ENCODE results near the gene LAMP1. TPM values are rescaled to one million over a fixed set of nuclear protein-coding genes. Genes with fewer than 3 reads are reported as not detected.

Gene LAMP1
- total RNA-seq, 2 experiments from 2014 or later, result 37.0 to 42.6 TPM

DNA sequence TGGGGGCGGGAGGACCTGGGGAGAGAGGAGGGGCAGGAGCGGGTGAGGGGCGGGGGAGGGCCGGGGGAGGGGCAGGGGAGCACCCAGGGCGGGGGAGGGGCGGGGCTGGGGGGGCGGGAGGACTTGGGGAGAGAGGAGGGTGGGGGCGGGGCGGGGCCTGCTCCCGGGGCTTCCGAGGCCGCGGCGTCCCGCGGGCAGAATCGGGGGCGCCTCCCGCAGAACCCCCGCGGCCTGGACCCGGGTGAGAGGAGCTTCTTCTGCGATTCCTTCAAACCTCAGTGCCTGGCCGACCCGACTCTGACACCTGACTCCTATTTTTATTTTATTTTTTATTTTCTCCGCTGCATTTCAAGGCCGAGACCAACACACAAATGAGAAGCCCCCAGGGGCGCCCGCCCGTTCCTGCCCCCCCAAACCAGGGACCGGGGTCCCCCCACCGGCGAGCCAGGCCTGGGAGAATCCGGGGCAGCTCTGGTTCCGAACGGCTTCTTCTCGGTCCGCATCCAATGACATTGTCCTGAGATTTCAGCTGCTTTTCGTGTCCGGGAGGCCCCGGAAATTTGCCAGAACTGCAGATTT lies 67.4 kb downstream of the LAMP1 start:
- CTCF ChIA-PET, result no interaction called here

DNA sequence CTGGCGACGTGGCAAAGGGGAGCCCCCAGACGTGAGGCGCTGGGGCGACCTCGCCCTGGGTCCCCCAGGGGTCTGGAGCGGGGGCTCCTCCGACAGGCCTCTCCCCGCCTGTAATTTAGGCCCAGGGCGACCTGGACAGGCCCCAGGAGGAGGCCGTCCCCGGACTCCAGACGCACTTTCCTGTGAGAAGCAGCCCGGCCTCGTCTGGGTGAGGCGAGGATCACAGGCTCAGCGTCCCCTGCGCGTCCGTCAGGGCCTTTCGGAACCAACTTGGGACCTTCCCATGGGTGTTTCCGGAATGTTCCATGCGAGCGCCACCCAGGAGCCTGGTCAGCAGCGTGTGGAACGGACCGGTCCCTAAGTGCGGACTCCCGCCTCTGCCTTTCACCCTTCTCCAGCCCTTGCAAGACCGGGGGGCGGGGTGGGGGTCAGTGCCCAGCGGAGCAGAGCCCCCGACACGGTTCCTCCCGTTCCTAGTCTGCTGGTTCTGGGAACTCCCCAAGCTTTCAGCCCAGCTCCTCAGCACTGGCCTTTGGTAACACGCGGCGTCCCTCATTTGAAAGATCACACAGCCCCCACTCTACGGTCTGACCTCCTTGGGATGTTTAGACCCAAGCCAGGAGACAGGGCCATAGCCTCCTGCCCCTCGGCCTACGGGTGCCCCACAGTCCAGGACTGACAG lies 68.0 kb downstream of the LAMP1 start:
- ChIA-PET POLR2A (no interaction called here), CTCF (no interaction called here)
- TF ChIP-seq, protein P1, sequence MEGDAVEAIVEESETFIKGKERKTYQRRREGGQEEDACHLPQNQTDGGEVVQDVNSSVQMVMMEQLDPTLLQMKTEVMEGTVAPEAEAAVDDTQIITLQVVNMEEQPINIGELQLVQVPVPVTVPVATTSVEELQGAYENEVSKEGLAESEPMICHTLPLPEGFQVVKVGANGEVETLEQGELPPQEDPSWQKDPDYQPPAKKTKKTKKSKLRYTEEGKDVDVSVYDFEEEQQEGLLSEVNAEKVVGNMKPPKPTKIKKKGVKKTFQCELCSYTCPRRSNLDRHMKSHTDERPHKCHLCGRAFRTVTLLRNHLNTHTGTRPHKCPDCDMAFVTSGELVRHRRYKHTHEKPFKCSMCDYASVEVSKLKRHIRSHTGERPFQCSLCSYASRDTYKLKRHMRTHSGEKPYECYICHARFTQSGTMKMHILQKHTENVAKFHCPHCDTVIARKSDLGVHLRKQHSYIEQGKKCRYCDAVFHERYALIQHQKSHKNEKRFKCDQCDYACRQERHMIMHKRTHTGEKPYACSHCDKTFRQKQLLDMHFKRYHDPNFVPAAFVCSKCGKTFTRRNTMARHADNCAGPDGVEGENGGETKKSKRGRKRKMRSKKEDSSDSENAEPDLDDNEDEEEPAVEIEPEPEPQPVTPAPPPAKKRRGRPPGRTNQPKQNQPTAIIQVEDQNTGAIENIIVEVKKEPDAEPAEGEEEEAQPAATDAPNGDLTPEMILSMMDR (IDR thresholded peaks at IDR 0.05), result no peak
- peaks cover 2% of the 10 kb centered on the region for H3K4me1 Mint-ChIP-seq (ENCODE audit: low read depth)
- H3K9me3 Mint-ChIP-seq, result no peaks in the 10 kb centered on the region
- H3K36me3 Mint-ChIP-seq (ENCODE audit: low read depth), result no peaks in the 10 kb centered on the region
- peaks cover 19% of the 10 kb centered on the region for H3K27me3 Mint-ChIP-seq
- no peak overlapping the region for H3K27ac Mint-ChIP-seq
- DNase-seq (no peak), ATAC-seq (no peak)
- H3K4me3 Mint-ChIP-seq, result peak overlapping the region; percentile 19
- intact Hi-C loops (cut with micrococcal nuclease), result no loop called here

More for the DNA sequence above, 67.4 kb downstream of the LAMP1 start:
- no peak for DNase-seq
- Mint-ChIP-seq H3K4me1 (ENCODE audit: low read depth) (peaks cover 2% of the 10 kb centered on the region), H3K36me3 (ENCODE audit: low read depth) (no peaks in the 10 kb centered on the region), H3K27me3 (peaks cover 19% of the 10 kb centered on the region), H3K27ac (no peak overlapping the region), H3K9me3 (no peaks in the 10 kb centered on the region), H3K4me3 (no peak overlapping the region)
- POLR2A ChIA-PET, result no interaction called here
- no peak for ATAC-seq
- intact Hi-C loops (cut with micrococcal nuclease), result no loop called here
- TF ChIP-seq, protein P1 (IDR thresholded peaks at IDR 0.05), result no peak

DNA sequence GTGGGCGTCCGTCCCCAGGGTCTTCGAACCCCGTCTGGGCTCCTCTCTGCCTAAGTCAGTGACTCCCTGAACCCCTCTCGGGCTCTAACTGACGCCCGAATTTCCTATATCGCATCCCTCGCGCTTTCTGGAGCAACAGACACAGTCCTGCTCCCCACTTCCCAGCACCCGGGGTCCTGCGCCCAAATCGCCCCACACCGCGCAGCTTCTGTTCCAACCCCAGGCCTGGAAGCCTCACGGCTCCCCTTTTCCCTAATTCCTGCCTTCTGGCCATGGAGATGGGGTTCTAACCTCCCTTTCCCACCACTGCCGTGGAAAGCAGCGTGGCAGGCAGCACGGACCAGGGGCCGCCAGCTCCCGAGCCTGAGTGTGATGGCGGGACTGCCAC lies 68.5 kb downstream of the LAMP1 start:
- CTCF ChIA-PET, result no interaction called here
- peaks cover 2% of the 10 kb centered on the region for H3K4me1 Mint-ChIP-seq (ENCODE audit: low read depth)

DNA sequence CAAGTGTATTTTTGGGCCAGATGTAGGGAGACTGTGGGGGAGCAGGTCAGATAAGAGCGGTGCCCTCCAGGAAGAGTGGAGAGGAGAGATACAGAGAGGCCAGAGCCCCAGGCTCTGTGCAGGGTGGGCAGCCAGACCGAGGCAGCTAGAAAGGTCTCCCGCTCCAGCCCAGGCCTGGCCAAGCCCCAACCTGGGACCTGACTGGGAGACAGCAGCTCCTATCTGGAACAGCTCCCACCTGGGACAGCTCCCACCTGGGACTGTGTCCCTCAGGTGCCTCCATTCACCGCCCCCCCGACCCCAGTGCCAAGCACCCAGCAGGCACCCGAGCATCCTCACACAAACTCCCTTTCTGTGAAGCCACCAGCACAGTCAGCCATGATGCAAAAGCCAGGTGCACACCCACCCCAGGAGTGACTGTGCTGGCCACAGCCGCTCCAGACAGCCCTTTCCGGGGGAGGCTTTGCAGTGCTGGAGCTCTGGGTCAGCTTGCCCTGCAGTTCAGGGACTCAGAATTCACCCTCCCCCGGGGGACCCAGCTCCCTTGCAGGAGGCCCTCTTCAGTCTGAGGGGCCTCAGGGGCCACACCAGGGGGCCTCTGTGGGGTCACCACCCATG lies 69.0 kb downstream of the LAMP1 start:
- TF ChIP-seq, protein P1 (IDR thresholded peaks at IDR 0.05), result no peak
- Mint-ChIP-seq H3K4me1 (ENCODE audit: low read depth) (peaks cover 2% of the 10 kb centered on the region), H3K4me3 (no peak overlapping the region), H3K27ac (no peak overlapping the region), H3K27me3 (peaks cover 19% of the 10 kb centered on the region), H3K9me3 (no peaks in the 10 kb centered on the region), H3K36me3 (ENCODE audit: low read depth) (no peaks in the 10 kb centered on the region)
- intact Hi-C loops (cut with micrococcal nuclease), result no loop called here
- ChIA-PET POLR2A (no interaction called here), CTCF (no interaction called here)
- DNase-seq, result no peak
- no peak for ATAC-seq

More for the DNA sequence above, 68.5 kb downstream of the LAMP1 start:
- ATAC-seq (no peak), DNase-seq (no peak)
- Mint-ChIP-seq H3K9me3 (no peaks in the 10 kb centered on the region), H3K27ac (no peak overlapping the region), H3K27me3 (peaks cover 19% of the 10 kb centered on the region), H3K36me3 (ENCODE audit: low read depth) (no peaks in the 10 kb centered on the region), H3K4me3 (peak overlapping the region; percentile 19)
- intact Hi-C loops (cut with micrococcal nuclease), result no loop called here
- POLR2A ChIA-PET, result no interaction called here
- TF ChIP-seq, protein P1 (IDR thresholded peaks at IDR 0.05), result no peak

DNA sequence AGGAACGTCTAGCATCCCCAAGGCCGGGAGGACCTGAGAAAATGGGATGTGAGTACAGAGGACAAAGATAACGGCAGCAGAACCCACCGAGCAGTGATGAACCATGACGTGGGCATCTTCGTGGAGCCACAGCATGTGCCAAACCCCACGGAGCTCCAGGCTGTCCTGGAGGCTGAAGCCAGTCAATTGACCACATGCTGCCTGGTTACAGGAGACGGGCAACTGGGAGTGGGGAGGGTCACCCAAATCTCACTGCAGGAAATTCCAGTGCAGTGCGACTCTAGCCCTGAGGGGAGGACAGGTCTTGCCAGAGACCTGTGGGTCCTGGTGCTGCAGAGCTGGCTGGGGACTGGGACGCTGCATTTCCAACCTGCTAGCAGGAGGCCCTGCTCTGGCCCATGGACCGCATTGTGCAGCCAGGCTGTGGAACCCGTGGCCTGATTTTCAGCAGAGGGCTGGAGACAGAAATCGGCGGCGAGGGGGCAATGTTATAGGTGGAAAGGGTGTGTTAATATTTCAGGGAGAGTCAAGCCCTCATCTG lies 70.1 kb downstream of the LAMP1 start:
- Mint-ChIP-seq H3K4me1 (ENCODE audit: low read depth) (no peaks in the 10 kb centered on the region), H3K4me3 (no peak overlapping the region), H3K27ac (no peak overlapping the region), H3K27me3 (peaks cover 15% of the 10 kb centered on the region), H3K9me3 (no peaks in the 10 kb centered on the region), H3K36me3 (ENCODE audit: low read depth) (no peaks in the 10 kb centered on the region)
- TF ChIP-seq, protein P1 (IDR thresholded peaks at IDR 0.05), result no peak
- no peak for ATAC-seq
- intact Hi-C loops (cut with micrococcal nuclease), result no loop called here
- CTCF ChIA-PET, result no interaction called here
- POLR2A ChIA-PET, result no interaction called here
- no peak for DNase-seq

Data from activated CD8-positive, alpha-beta T cell treated with anti-CD3 and anti-CD28 coated beads for 36 hours (primary cell).